ENCODE results near the gene FOXM1.
"Not testable (repeated sequence)": the region's sequence is repeated elsewhere in the genome, so short reads cannot be mapped to it uniquely, and the experiment has no call there.

Gene FOXM1

DNA sequence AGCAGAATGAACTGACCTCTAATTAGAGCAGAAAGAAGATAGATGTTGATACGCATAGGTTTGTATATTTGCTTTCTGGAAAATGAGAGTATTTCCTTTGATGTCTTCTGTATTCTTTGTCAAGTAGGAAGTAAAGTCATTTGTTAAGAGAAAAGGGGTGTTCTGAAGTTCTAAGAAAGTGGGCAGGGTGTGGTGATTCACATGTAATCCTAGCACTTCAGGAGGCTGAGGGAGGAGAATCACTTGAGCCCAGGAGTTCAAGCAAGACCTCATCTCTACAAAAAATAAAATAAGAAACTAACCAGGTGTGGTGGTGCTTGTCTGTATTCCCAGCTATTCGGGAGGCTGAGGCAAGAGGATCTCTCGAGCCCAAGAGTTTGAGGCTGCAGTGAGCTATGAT lies 2.9 kb upstream of the FOXM1 start:
- DNase-seq (ENCODE audit: low read depth, low spot score) = no peak

GRCh38 chr12:2877953-2878732 lies 1.2 kb upstream of the FOXM1 start:
- DNase-seq (ENCODE audit: low read depth, low spot score) = no peak

DNA sequence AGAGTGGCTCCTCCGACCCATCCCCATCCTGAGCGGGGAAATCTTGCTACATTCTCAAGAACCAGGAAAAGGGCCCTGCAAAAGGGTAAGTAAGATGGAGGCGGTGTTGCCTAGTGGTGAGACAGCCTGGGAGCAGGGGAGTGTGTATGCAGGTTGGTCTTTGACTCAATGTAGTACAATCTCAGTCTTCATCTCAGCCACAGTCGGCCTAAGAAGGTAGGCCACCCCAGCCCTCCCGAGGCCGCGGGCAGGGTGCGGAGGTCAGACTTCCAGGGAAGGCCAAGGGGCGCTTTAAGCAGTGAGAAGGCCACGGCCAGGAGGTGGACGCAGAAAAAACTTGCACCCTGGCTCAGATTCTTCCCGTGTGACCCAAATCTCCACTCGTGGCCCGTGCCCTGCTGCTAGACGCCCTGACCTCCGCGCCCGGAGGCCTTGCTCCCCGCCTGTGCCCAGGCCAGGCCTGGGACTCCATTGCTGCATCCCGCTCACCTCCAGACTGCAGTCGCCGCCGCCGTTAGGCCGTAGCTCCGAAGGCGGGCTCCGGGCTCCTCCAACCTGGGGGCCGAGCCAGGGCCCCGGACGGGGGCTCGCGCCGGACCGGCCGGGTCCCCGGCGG lies 435 bp downstream of the FOXM1 start:
- no peak for DNase-seq (ENCODE audit: low read depth, low spot score)

- not testable (repeated sequence) for DNase-seq (ENCODE audit: low read depth, low spot score)
Observed at GRCh38 chr12:2868986-2869632, 7.9 kb downstream of the FOXM1 start.

DNA sequence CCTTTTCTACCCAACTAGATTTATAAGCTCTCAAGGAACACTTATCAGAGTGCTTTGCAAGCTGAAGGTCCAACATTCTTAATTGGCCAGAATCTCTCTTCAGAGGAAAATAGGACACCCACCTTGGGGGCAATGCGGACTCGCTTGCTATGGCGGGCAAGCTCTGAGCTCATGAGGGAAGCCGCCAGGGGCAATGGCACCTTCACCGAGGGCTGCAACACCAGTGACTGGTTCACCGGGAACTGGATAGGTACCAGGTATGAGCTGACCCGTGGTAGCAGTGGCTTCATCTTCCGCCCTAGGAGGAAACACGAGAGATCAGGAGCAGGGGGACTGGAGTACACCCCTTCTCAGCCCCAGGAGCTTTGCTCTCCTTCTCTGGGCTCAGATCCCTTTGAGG lies 12.8 kb downstream of the FOXM1 start:
- DNase-seq (ENCODE audit: low read depth, low spot score) = no peak

GRCh38 chr12:2863402-2863801 lies 13.6 kb downstream of the FOXM1 start:
- not testable (repeated sequence) for DNase-seq (ENCODE audit: low read depth, low spot score)

- no peak for DNase-seq (ENCODE audit: low read depth, low spot score)
Observed at GRCh38 chr12:2862876-2863275, 14.1 kb downstream of the FOXM1 start.

DNA sequence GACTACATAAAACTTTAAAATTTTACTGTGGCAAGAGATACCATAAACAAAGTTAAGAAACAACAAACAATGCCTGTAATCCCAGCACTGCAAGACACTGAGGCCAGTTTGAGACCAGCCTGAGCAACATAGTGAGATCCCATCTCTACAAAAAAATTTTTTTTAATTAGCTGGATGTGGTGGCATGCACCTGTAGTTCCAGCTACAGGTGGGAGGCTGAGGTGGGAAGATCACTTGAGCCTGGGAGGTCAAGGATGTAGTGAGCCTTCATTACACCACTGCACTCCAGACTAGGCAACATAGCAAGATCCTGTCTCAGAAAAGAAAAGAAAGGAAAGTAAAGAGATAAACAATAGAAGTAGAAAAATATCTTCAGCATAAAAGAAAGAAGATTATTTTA lies 16.8 kb downstream of the FOXM1 start:
- no peak for DNase-seq (ENCODE audit: low read depth, low spot score)

GRCh38 chr12:2858944-2859421 lies 18.0 kb downstream of the FOXM1 start:
- DNase-seq (ENCODE audit: low read depth, low spot score) = no peak

GRCh38 chr12:2858334-2858733 lies 18.6 kb downstream of the FOXM1 start:
- DNase-seq (ENCODE audit: low read depth, low spot score) = no peak

GRCh38 chr12:2857576-2857975 lies 19.4 kb downstream of the FOXM1 start:
- DNase-seq (ENCODE audit: low read depth, low spot score) = no peak

- DNase-seq (ENCODE audit: low read depth, low spot score) = no peak
Observed at GRCh38 chr12:2857021-2857431, 19.9 kb downstream of the FOXM1 start, which contains the start of gene TEX52. Gene TEX52, minus strand, starts transcription at chr12:2857039. Its CDS starts 13 bp downstream, at chr12:2857026.

DNA sequence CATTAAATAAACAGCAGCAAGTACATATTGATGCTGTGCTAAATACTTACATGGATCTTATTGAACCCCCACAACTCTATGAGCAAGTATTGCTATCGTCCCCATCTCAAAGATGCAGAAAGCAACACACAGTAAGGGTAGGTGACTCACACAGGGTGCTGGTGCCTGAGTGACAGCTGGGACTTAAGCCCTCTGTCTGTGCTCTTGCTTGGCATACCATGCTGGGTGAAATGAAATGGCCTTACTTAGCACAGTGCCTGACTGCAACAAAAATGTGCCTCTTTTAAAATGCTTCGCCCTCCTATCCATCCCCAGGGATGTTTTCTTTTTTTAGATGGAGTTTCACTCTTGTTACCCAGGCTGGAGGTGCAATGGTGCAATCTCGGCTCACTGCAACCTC lies 20.9 kb downstream of the FOXM1 start:
- DNase-seq (ENCODE audit: low read depth, low spot score) = no peak

DNA sequence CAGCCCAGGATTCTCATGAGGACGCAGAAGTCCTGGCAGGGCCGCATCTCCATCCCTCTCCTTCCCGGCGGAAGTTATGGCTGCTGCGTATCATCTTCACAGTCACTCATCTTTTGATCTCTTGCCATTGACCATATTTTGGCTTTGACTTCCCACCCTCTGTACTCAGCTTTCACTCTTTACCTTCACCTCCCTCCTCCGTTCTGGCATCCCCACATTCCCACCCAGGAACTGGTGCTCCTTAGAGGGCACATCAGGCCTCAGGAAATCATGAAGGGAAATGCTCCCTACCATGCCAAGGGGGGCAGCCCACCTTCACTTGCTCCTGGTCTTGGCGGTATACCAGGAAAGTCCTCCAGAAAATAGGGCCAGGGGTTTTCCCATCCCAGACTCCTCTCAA lies 21.4 kb downstream of the FOXM1 start:
- DNase-seq (ENCODE audit: low read depth, low spot score) = no peak

DNA sequence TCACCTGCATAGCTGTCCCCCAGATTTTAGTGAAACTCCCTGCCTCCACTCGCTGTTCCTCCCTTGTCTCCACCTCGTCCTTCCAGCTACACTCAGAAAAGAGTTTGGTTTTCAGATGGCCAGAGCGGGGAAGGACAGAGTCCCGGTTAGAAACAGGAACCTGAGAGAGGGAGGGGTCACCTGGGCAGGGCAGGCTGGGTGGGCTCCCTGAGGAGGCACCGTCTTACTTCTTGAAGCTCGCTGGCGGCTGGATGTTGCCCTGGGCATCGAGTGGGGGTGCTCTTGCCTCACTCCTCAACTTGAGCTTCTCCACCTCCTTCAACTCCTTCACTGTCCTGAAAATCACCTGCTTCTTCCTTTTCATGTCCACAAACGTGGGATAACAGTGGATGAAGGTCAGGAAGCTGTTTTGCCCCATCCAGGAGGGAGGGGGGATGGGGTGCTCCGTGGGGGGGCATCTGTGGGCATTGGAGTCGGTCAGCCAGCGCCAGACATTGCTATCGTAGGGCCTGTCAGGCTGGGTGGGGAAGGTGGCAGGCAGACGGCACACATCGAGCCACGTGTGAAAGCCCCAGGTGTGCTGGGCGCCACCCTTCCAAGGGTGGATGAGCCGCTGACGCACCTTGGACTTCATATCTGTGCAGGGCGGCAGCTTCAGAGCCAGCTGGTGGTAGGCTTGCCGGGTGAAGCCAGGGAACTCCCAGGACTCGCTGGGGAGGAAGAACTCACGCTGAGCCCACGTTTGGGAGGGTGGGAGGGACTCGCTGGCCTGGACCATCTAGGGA lies 22.1 kb downstream of the FOXM1 start:
- no peak for DNase-seq (ENCODE audit: low read depth, low spot score)

GRCh38 chr12:2853626-2854025 lies 23.3 kb downstream of the FOXM1 start:
- DNase-seq (ENCODE audit: low read depth, low spot score) = no peak

DNA sequence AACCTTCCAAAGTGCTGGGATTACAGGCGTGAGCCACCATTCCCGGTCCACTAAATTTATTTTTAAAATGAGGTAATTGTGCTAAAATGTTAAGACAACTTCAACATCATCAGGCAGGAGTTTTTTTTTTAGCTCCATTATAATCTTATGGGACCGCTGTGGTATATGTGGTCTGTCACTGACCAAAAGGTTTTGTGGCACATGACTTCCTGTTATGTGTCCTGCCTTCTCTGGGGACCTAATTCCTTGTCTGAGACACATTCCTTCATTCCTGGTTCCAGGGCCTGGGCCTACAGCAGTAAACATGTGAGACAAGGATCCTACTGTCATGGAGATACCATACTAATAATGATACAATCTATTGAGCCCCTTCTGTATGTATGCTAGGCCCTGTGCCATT lies 25.0 kb downstream of the FOXM1 start:
- DNase-seq (ENCODE audit: low read depth, low spot score) = no peak

GRCh38 chr12:2845280-2845679 lies 31.7 kb downstream of the FOXM1 start:
- no peak for DNase-seq (ENCODE audit: low read depth, low spot score)

GRCh38 chr12:2844786-2845185 lies 32.2 kb downstream of the FOXM1 start:
- DNase-seq (ENCODE audit: low read depth, low spot score) = no peak

DNA sequence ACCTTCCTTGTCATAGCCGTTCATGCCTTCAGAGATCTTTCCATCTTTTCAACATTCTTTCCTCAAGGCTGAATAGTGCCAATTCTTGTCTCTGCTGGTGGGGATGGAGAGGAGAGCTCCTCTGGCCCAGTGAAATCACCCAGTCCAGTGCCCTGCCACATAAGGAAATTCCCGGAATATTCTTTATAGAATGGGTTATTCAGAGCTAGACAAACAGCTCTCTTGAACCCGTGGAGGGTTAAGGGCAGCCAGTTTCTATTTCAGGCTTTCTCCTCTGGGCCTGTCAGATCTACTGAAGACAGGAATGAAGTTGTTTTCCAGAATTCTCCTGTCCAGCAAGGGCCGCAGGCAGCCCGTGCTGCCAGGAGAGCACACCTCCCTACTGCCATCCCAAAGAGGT lies 34.0 kb downstream of the FOXM1 start:
- no peak for DNase-seq (ENCODE audit: low read depth, low spot score)

DNA sequence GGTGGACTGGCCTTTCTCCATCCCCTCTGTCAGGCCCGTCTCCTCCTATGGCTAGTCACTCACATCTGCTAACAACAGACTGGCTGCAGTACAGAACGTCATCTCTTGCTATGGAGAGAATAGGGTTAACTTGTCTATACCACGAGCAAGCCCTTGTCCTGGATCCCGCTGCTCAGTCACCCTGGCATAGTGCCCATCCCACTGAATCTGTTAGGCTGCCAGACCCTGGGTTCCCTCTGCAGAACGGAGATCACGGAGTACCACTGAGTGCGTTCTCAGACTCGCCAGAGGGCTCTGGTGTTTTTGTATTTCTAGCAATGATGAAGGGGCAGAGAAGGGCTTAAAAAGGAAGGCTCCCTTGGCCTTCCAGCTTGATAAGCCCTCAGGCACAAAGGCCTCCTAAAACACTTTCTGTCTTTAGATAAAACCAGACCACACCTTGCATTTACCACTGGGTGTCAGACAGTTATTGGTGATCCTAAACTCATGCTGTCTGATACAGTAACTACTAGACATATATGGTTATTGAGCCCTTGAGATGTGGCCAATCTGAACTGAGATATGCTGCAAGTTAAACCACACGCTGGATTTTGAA lies 35.8 kb downstream of the FOXM1 start:
- DNase-seq (ENCODE audit: low read depth, low spot score) = no peak

Data from activated naive CD8-positive, alpha-beta T cell treated with anti-CD3 and anti-CD28 coated beads, Interleukin-2, amount 50 U/mL, for 16 hours (primary cell).